Melanocyte of skin (primary cell): ENCODE data around the gene CHP1. TPM values are rescaled to one million over a fixed set of nuclear protein-coding genes. Genes with fewer than 3 reads are reported as not detected.

Source experiments
- total RNA-seq, 2 donors: library from RNA; depleted of rRNA; stranded (reverse); fragments of >200 nt; gene quantifications; 2 replicates each; pipeline ENCODE4 v1.2.3, GENCODE V29; 2012

Gene CHP1
- 10 to 100 TPM; 50.9 to 87.6 TPM for total RNA-seq

DNA sequence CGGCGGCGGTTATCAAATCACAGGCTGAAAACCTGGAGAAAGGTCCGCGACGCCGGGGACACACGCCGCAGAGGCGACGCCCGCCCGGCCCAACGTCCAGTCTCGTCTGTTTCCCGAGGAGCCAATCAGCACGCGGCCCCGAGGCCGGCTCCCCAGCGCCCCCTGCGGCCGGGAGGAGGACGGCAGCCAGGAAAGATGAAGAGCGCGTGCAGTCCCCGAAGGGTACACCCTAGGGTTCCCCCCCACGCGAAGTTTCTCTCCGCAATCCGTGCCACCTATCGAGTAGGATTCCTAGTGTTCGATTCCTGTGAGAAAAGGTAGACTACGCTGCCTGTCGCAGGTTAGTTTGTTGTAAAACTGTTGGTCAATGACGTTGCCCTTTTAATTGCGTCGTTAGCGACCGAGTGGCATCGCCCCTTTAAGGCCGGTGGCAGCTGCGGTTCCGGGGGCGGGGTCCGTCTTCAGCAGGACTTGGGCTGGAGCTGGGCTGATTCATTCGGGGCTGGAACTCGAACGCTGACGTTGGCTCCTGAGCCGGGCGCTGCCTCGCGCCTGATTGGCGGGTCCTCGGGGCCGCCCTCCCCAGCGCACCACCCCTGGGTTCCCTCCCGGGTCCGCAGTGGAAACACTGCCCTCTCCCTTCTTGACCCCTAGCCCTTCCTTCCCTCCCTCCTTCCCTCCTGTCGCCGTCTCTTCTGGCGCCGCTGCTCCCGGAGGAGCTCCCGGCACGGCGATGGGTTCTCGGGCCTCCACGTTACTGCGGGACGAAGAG lies at the start of gene CHP1, which contains the start of gene EXD1:
Gene CHP1 (plus strand): TSS at position 619 of the 772 bp plus-strand sequence. CDS start 115 bp downstream, at position 734.
Gene EXD1 (minus strand): TSS at position 108 of the 772 bp plus-strand sequence. CDS start 4,182 bp downstream, outside the sequence.

Other genes starting within 250 kb of the CHP1 start
- 10 to 100 TPM; 19.6 to 21.3 TPM for gene INO80, start 115.0 kb upstream of the CHP1 start, total RNA-seq
- gene EXD1, start 511 bp upstream of the CHP1 start, total RNA-seq = under 1 TPM in 1 of 2 donors, not detected in 1; under 0.01 TPM
- 10 to 100 TPM in 1 of 2 donors, 1 to 10 TPM in 1; 9.6 to 26.0 TPM for gene OIP5, start 101.3 kb downstream of the CHP1 start, total RNA-seq
- 100 to 1,000 TPM in 1 of 2 donors, 10 to 100 TPM in 1; 73.3 to 114 TPM for gene NUSAP1, start 101.6 kb downstream of the CHP1 start, total RNA-seq
- 10 to 100 TPM; 23.4 to 30.6 TPM for gene NDUFAF1, start 171.2 kb downstream of the CHP1 start, total RNA-seq
- 10 to 100 TPM; 26.8 to 29.3 TPM for gene RTF1, start 185.8 kb downstream of the CHP1 start, total RNA-seq